Posterior vena cava (tissue), 2 donors: ENCODE data around the gene RAN. TPM values are rescaled to one million over a fixed set of nuclear protein-coding genes. Genes with fewer than 3 reads are reported as not detected.
"Not testable (repeated sequence)": the region's sequence is repeated elsewhere in the genome, so short reads cannot be mapped to it uniquely, and the experiment has no call there.

Experiments
- DNase-seq: peaks from one replicate; pipeline ENCODE4 v3.0.0-alpha.2; 2020; ENCODE audit warnings: low spot score
- intact Hi-C, 2 donors: fragments of 100-400 bp; cut with DNase I; formaldehyde crosslinking; loops; one replicate each; pipeline versions ENCODE4 v1.14.1 to v1.14.2; 2022 to 2023
- total RNA-seq, 2 donors: library from RNA; stranded (reverse); fragmentation: NEBNext Ultra II Directional; extraction: Animal tissue kit (Norgen Biotek cat#: 25700); gene quantifications; one replicate each; pipeline ENCODE4 v1.2.1, GENCODE V29; 2021
- donor health status: DM: yes; HTN: yes; CAD: no.
- donor health status: DM: yes; HTN: yes; CAD: no.

Gene RAN
- total RNA-seq, 2 donors from 2014 or later = 288 to 326 TPM

- intact Hi-C loops, DNase-seq: not testable (repeated sequence)
Observed at GRCh38 chr12:130875708-130876107, 3.8 kb downstream of the RAN start.

GRCh38 chr12:130876297-130876696 is 4.4 kb downstream of the RAN start:
- intact Hi-C loops = no loop called here
- no peak for DNase-seq

GRCh38 chr12:130876758-130877157 is 4.9 kb downstream of the RAN start:
- intact Hi-C loops = no loop called here
- no peak for DNase-seq

- DNase-seq = no peak
- intact Hi-C loops = no loop called here
Observed at GRCh38 chr12:130877333-130877732, 5.5 kb downstream of the RAN start.

GRCh38 chr12:130878193-130879185 is 6.6 kb downstream of the RAN start:
- no peak for DNase-seq
- intact Hi-C loops = no loop called here

GRCh38 chr12:130879212-130879686 is 7.4 kb downstream of the RAN start:
- intact Hi-C loops = no loop called here
- no peak for DNase-seq

GRCh38 chr12:130879781-130880389 is 8.0 kb downstream of the RAN start:
- intact Hi-C loops = no loop called here
- no peak for DNase-seq

- intact Hi-C loops = no loop called here
- DNase-seq = no peak
Observed at GRCh38 chr12:130880411-130880885, 8.6 kb downstream of the RAN start.

- DNase-seq = no peak
- intact Hi-C loops = no loop called here
Observed at GRCh38 chr12:130881046-130881445, 9.2 kb downstream of the RAN start.

GRCh38 chr12:130881548-130881947 is 9.7 kb downstream of the RAN start:
- no peak for DNase-seq
- intact Hi-C loops = no loop called here

GRCh38 chr12:130887190-130887589 is 15.3 kb downstream of the RAN start:
- intact Hi-C loops, DNase-seq: not testable (repeated sequence)

GRCh38 chr12:130904064-130904463 is 32.2 kb downstream of the RAN start:
- intact Hi-C loops = no loop called here

GRCh38 chr12:130904936-130905455 is 33.1 kb downstream of the RAN start:
- intact Hi-C loops, DNase-seq: not testable (repeated sequence)

More at GRCh38 chr12:130904064-130904463, 32.2 kb downstream of the RAN start:
- no peak for DNase-seq

- intact Hi-C loops = no loop called here
- no peak for DNase-seq
Observed at GRCh38 chr12:130909111-130909510, 37.2 kb downstream of the RAN start.

- intact Hi-C loops = no loop called here
Observed at GRCh38 chr12:130911193-130911592, 39.3 kb downstream of the RAN start.

GRCh38 chr12:130911933-130912332 is 40.1 kb downstream of the RAN start:
- DNase-seq = no peak
- intact Hi-C loops = no loop called here

More at GRCh38 chr12:130911193-130911592, 39.3 kb downstream of the RAN start:
- no peak for DNase-seq

GRCh38 chr12:130916241-130916911 is 44.5 kb downstream of the RAN start:
- DNase-seq = no peak
- intact Hi-C loops = loop anchor here (5.0 kb wide), 2 partner anchors 211 to 216 kb away; no protein-coding TSS in a partner anchor

GRCh38 chr12:130917607-130918006 is 45.7 kb downstream of the RAN start:
- no peak for DNase-seq
- intact Hi-C loops = loop anchor here (5.0 kb wide), 2 partner anchors 210 to 215 kb away; no protein-coding TSS in a partner anchor

GRCh38 chr12:130919086-130919485 is 47.2 kb downstream of the RAN start:
- intact Hi-C loops = loop anchor here (5.0 kb wide), 2 partner anchors 208 to 213 kb away; no protein-coding TSS in a partner anchor
- no peak for DNase-seq
